Measurements from ENCODE around the gene ACTR2.
"Not testable (repeated sequence)": the region's sequence is repeated elsewhere in the genome, so short reads cannot be mapped to it uniquely, and the experiment has no call there.

Gene ACTR2

GRCh38 chr2:65231892-65232477, 4.4 kb downstream of the ACTR2 start:
- no peak for DNase-seq

- no peak for DNase-seq
Measured at GRCh38 chr2:65232636-65233035, 5.0 kb downstream of the ACTR2 start.

- DNase-seq: no peak
Measured at GRCh38 chr2:65240657-65241056, 13.0 kb downstream of the ACTR2 start.

- not testable (repeated sequence) for DNase-seq
Measured at GRCh38 chr2:65244452-65244851, 16.8 kb downstream of the ACTR2 start.

- no peak for DNase-seq
Measured at GRCh38 chr2:65252640-65253039, 25.0 kb downstream of the ACTR2 start.

GRCh38 chr2:65255356-65255755, 27.7 kb downstream of the ACTR2 start:
- DNase-seq: no peak

GRCh38 chr2:65256054-65256453, 28.4 kb downstream of the ACTR2 start:
- no peak for DNase-seq

GRCh38 chr2:65257866-65258265, 30.2 kb downstream of the ACTR2 start:
- DNase-seq: not testable (repeated sequence)

- no peak for DNase-seq
Measured at GRCh38 chr2:65261676-65262075, 34.0 kb downstream of the ACTR2 start.

GRCh38 chr2:65263262-65263661, 35.6 kb downstream of the ACTR2 start:
- DNase-seq: no peak

- DNase-seq: no peak
Measured at GRCh38 chr2:65263986-65264385, 36.4 kb downstream of the ACTR2 start.

GRCh38 chr2:65264821-65265670, 37.4 kb downstream of the ACTR2 start:
- DNase-seq: peak; percentile 72

GRCh38 chr2:65265671-65266045, 38.0 kb downstream of the ACTR2 start:
- DNase-seq: no peak

- no peak for DNase-seq
Measured at GRCh38 chr2:65267008-65267407, 39.4 kb downstream of the ACTR2 start.

GRCh38 chr2:65268957-65269356, 41.3 kb downstream of the ACTR2 start:
- no peak for DNase-seq

- no peak for DNase-seq
Measured at GRCh38 chr2:65273344-65273743, 45.7 kb downstream of the ACTR2 start.

- DNase-seq: no peak
Measured at GRCh38 chr2:65275141-65275915, 47.7 kb downstream of the ACTR2 start.

GRCh38 chr2:65276609-65277008, 49.0 kb downstream of the ACTR2 start:
- DNase-seq: no peak

- DNase-seq: no peak
Measured at GRCh38 chr2:65277118-65277517, 49.5 kb downstream of the ACTR2 start.

- DNase-seq: no peak
Measured at GRCh38 chr2:65277791-65278483, 50.3 kb downstream of the ACTR2 start.

GRCh38 chr2:65278531-65278981, 50.9 kb downstream of the ACTR2 start:
- no peak for DNase-seq

- DNase-seq: no peak
Measured at GRCh38 chr2:65279756-65280155, 52.1 kb downstream of the ACTR2 start.

All from COR-L47 (cell line).